PFSK-1 (cell line): ENCODE data around the gene KCNK3.

ENCODE experiments used
- POLR2AphosphoS5 ChIP-seq: IDR thresholded peaks from 2 replicates; pipeline ENCODE4 v1.6.1; 2012; ENCODE audit warnings: low read depth, mild to moderate bottlenecking, control low read depth, low read length, moderate library complexity
- SIN3A ChIP-seq: IDR thresholded peaks from 2 replicates; pipeline ENCODE4 v1.6.1; 2012; ENCODE audit warnings: mild to moderate bottlenecking, low read length, moderate library complexity, borderline replicate concordance; ENCODE audit not compliant: insufficient read depth
- TAF1 ChIP-seq: IDR thresholded peaks from 2 replicates; pipeline ENCODE4 v1.6.1; 2012; ENCODE audit warnings: low read length, control low read depth, borderline replicate concordance; ENCODE audit not compliant: insufficient read depth
- TF ChIP-seq, protein P1 (sequence below), 2 experiments: IDR thresholded peaks; 2 replicates each; pipeline versions ENCODE4 v1.6.1 to v1.8.0; 2011 to 2012; ENCODE audit warnings: low read depth in 2 of 2, low read length in 2 of 2, control low read depth in 1 of 2, inconsistent platforms in 1 of 2, mild to moderate bottlenecking in 1 of 2, moderate library complexity in 1 of 2; ENCODE audit not compliant: insufficient read depth in 1 of 2

DNA sequence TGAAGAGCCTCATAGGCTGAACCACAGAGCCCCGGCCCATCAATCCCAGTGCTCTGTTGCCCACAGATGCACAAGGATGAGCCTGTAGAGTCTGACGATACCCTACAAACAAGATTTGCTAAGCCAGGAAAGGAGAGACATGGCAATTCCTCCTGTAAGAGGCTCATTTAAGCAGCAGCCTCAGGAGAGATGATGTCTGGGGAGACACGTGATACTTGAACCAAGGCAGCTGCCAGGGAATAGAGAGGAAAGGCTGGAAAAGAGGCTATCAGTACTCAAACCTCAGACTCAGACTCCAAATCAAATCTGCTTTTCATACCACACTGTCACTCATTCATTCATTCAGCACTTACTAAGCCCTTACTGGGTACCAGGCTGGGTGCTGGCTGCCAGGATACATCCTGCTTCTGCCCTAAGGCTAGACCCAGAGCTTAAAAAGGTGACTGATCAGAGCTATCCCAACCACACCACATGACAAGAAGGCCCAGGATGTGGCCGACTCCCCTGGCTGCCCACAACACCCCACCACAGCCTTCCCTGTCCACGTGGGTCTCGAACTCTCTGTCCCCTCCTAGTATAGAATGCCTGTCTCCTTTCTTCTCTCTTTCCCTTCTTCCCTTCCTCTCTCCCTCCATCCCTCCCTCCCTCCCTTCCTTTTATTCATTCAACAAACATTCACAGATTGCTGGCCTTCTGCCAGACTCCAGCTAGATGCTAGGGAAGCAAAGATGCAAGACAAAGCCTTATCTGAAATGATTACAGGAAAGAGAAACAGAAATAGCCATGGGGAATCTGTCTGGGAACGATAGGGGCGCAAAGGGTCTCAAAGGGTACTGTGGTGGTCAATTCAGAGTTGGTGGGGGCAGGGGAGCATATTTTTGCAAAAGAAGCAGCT lies 23.4 kb upstream of the KCNK3 start:
- no peak for TF ChIP-seq POLR2AphosphoS5
- TF ChIP-seq TAF1: no peak
- TF ChIP-seq, protein P1, sequence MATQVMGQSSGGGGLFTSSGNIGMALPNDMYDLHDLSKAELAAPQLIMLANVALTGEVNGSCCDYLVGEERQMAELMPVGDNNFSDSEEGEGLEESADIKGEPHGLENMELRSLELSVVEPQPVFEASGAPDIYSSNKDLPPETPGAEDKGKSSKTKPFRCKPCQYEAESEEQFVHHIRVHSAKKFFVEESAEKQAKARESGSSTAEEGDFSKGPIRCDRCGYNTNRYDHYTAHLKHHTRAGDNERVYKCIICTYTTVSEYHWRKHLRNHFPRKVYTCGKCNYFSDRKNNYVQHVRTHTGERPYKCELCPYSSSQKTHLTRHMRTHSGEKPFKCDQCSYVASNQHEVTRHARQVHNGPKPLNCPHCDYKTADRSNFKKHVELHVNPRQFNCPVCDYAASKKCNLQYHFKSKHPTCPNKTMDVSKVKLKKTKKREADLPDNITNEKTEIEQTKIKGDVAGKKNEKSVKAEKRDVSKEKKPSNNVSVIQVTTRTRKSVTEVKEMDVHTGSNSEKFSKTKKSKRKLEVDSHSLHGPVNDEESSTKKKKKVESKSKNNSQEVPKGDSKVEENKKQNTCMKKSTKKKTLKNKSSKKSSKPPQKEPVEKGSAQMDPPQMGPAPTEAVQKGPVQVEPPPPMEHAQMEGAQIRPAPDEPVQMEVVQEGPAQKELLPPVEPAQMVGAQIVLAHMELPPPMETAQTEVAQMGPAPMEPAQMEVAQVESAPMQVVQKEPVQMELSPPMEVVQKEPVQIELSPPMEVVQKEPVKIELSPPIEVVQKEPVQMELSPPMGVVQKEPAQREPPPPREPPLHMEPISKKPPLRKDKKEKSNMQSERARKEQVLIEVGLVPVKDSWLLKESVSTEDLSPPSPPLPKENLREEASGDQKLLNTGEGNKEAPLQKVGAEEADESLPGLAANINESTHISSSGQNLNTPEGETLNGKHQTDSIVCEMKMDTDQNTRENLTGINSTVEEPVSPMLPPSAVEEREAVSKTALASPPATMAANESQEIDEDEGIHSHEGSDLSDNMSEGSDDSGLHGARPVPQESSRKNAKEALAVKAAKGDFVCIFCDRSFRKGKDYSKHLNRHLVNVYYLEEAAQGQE (IDR thresholded peaks at IDR 0.05; ENCODE audit: insufficient read depth in 1 of 2, low read depth in 2 of 2, low read length in 2 of 2): no peak
- no peak for TF ChIP-seq SIN3A
